H1 (cell line): ENCODE results near the gene SEC24C. TPM values are rescaled to one million over a fixed set of nuclear protein-coding genes. Genes with fewer than 3 reads are reported as not detected.

Experiments
- CTCF ChIA-PET: fragments of 300-600 bp; sonication (Branson Sonifier 250); formaldehyde crosslinking; loops from one replicate; lab custom pipeline; 2021; ENCODE audit not compliant: partially characterized antibody; lab: Charles Lee
- POLR2A ChIA-PET: fragments of 300-600 bp; sonication (Branson Sonifier 250); formaldehyde crosslinking; loops from one replicate; lab custom pipeline; 2021; ENCODE audit warnings: inconsistent platforms; ENCODE audit not compliant: partially characterized antibody; lab: Charles Lee
- DNase-seq, 2 experiments: peaks; one replicate each; pipeline versions ENCODE4 v3.0.0 to v3.0.0-alpha.2; 2010 to 2022; ENCODE audit warnings: low spot score in 2 of 2, low read depth in 1 of 2, mixed read lengths in 1 of 2
- FAIRE-seq: peaks from 2 replicates; lab custom pipeline; 2011; peaks lifted over from hg19 to GRCh38; lab: Jason Lieb, UNC
- H2AFZ ChIP-seq: 2 replicates; pipeline ENCODE4 v1.8.1; 2012; ENCODE audit warnings: low read length, inconsistent platforms
- H2AK5ac ChIP-seq: 2 replicates; pipeline ENCODE4 v1.6.1; 2013; ENCODE audit warnings: low read depth, low read length
- H2BK120ac ChIP-seq: replicated peaks from 2 replicates; pipeline ENCODE3; 2013; ENCODE audit warnings: low read depth, low read length, inconsistent platforms
- H2BK12ac ChIP-seq: 2 replicates; pipeline ENCODE4 v1.6.1; 2013; ENCODE audit warnings: low read depth, low read length
- H2BK15ac ChIP-seq: 2 replicates; pipeline ENCODE4 v1.6.1; 2013; ENCODE audit warnings: low read length
- H2BK20ac ChIP-seq: 2 replicates; pipeline ENCODE4 v1.6.1; 2013; ENCODE audit warnings: low read length
- H2BK5ac ChIP-seq: 2 replicates; pipeline ENCODE4 v1.6.1; 2013; ENCODE audit warnings: low read depth, low read length
- H3K14ac ChIP-seq: 2 replicates; pipeline ENCODE4 v1.6.1; 2013; ENCODE audit warnings: inconsistent platforms; ENCODE audit not compliant: insufficient read length
- H3K18ac ChIP-seq: 2 replicates; pipeline ENCODE4 v1.6.1; 2013; ENCODE audit warnings: low read length; ENCODE audit errors: extremely low read depth
- H3K23ac ChIP-seq: 2 replicates; pipeline ENCODE4 v1.6.1; 2013; ENCODE audit warnings: inconsistent platforms; ENCODE audit not compliant: insufficient read length
- H3K23me2 ChIP-seq: 2 replicates; pipeline ENCODE4 v1.6.1; 2013; ENCODE audit warnings: low read depth, low read length
- H3K27ac ChIP-seq: 2 replicates; pipeline ENCODE4 v1.6.1; 2011; ENCODE audit warnings: low read depth, low read length, inconsistent platforms
- H3K27me3 ChIP-seq, 4 experiments: replicated peaks in 1 of 4; 1 replicate in 1 of 4; 2 replicates in 3 of 4; pipeline versions ENCODE4 v1.6.1 to v1.8.1; 2011 to 2013; ENCODE audit warnings: low read length in 3 of 4, mild to moderate bottlenecking in 3 of 4, inconsistent platforms in 2 of 4, mixed read lengths in 2 of 4, moderate library complexity in 1 of 4; ENCODE audit not compliant: control insufficient read depth in 3 of 4, insufficient read depth in 3 of 4; ENCODE audit errors: extremely low read depth in 1 of 4
- H3K36me3 ChIP-seq, 4 experiments: 2 replicates each; pipeline versions ENCODE4 v1.6.1 to v1.8.1; 2011 to 2013; ENCODE audit warnings: mild to moderate bottlenecking in 4 of 4, low read length in 3 of 4, moderate library complexity in 2 of 4, control low read depth in 1 of 4, inconsistent platforms in 1 of 4; ENCODE audit not compliant: insufficient read depth in 4 of 4, control insufficient read depth in 2 of 4
- H3K4ac ChIP-seq: replicated peaks from 2 replicates; pipeline ENCODE3; 2013; ENCODE audit warnings: low read length, low read depth, mixed read lengths, inconsistent platforms; ENCODE audit not compliant: insufficient read length
- H3K4me1 ChIP-seq, 4 experiments: replicated peaks in 1 of 4; 1 replicate in 1 of 4; 2 replicates in 3 of 4; pipeline versions ENCODE4 v1.6.1 to v1.8.1; 2011 to 2013; ENCODE audit warnings: low read length in 3 of 4, inconsistent platforms in 2 of 4, mixed read lengths in 1 of 4; ENCODE audit not compliant: insufficient read depth in 4 of 4, control insufficient read depth in 3 of 4
- H3K4me2 ChIP-seq, 2 experiments: 2 replicates each; pipeline versions ENCODE4 v1.6.1 to v1.8.1; 2011 to 2013; ENCODE audit warnings: low read depth in 2 of 2, low read length in 2 of 2, control low read depth in 1 of 2, inconsistent platforms in 1 of 2, mild to moderate bottlenecking in 1 of 2; ENCODE audit not compliant: insufficient read depth in 1 of 2
- H3K4me3 ChIP-seq, 4 experiments: fragments of 200-600, 300-600 bp in 1 of 4; sonication (generic), shearing (Covaris generic), sonication (Bioruptor Twin) in 1 of 4; 2 replicates each; pipeline versions ENCODE4 v1.5.1 to v1.8.1; 2011 to 2016; ENCODE audit warnings: low read length in 4 of 4, low read depth in 3 of 4, control low read depth in 2 of 4, inconsistent platforms in 2 of 4, mild to moderate bottlenecking in 2 of 4, mixed read lengths in 1 of 4, moderate library complexity in 1 of 4; ENCODE audit not compliant: insufficient read depth in 2 of 4; ENCODE audit errors: extremely low read depth in 1 of 4
- H3K56ac ChIP-seq: replicated peaks from 2 replicates; pipeline ENCODE3; 2013; ENCODE audit warnings: low read depth, mild to moderate bottlenecking, mixed read lengths, low read length, inconsistent platforms; ENCODE audit not compliant: insufficient read length
- H3K79me1 ChIP-seq: 2 replicates; pipeline ENCODE4 v1.6.1; 2013; ENCODE audit warnings: low read depth, low read length, control low read depth
- H3K79me2 ChIP-seq, 2 experiments: 2 replicates each; pipeline versions ENCODE4 v1.6.1 to v1.8.1; 2012 to 2013; ENCODE audit warnings: low read length in 2 of 2, mild to moderate bottlenecking in 2 of 2, inconsistent platforms in 1 of 2; ENCODE audit not compliant: insufficient read depth in 2 of 2, control insufficient read depth in 1 of 2
- H3K9ac ChIP-seq, 4 experiments: replicated peaks in 1 of 4; 1 replicate in 1 of 4; 2 replicates in 3 of 4; pipeline versions ENCODE4 v1.6.1 to v1.8.1; 2011 to 2013; ENCODE audit warnings: low read depth in 3 of 4, low read length in 3 of 4, control low read depth in 2 of 4, mild to moderate bottlenecking in 2 of 4, moderate library complexity in 2 of 4, inconsistent platforms in 1 of 4; ENCODE audit errors: extremely low read depth in 1 of 4
- H3K9me3 ChIP-seq, 2 experiments: 2 replicates each; pipeline versions ENCODE4 v1.6.1 to v1.8.1; 2012 to 2013; ENCODE audit warnings: mild to moderate bottlenecking in 2 of 2, moderate library complexity in 2 of 2, control low read depth in 1 of 2, inconsistent platforms in 1 of 2, low read depth in 1 of 2, low read length in 1 of 2, mixed read lengths in 1 of 2; ENCODE audit not compliant: insufficient read depth in 2 of 2
- H4K20me1 ChIP-seq, 2 experiments: replicated peaks in 1 of 2; 2 replicates each; pipeline versions ENCODE3 to v1.8.1; 2011 to 2013; ENCODE audit warnings: inconsistent platforms in 2 of 2, low read length in 2 of 2, mild to moderate bottlenecking in 1 of 2; ENCODE audit not compliant: insufficient read depth in 2 of 2, control insufficient read depth in 1 of 2
- H4K5ac ChIP-seq: 2 replicates; pipeline ENCODE4 v1.6.1; 2013; ENCODE audit warnings: low read length, low read depth, mixed read lengths, inconsistent platforms; ENCODE audit not compliant: insufficient read length
- H4K8ac ChIP-seq: 2 replicates; pipeline ENCODE4 v1.8.0; 2013; ENCODE audit warnings: mild to moderate bottlenecking, moderate library complexity, low read length, inconsistent platforms; ENCODE audit not compliant: insufficient read depth; ENCODE audit errors: extremely low read depth
- H4K91ac ChIP-seq: replicated peaks from 2 replicates; pipeline ENCODE3; 2013; ENCODE audit warnings: low read length, mixed read lengths, inconsistent platforms; ENCODE audit not compliant: insufficient read length
- CBX8 ChIP-seq: fragments of 300-800, 300-1000 bp; sonication (generic); IDR thresholded peaks from 2 replicates; pipeline ENCODE4 v1.7.1; 2016; ENCODE audit warnings: low read depth, low read length, borderline replicate concordance
- JUND ChIP-seq: IDR thresholded peaks from 2 replicates; pipeline ENCODE4 v1.6.1; 2011; ENCODE audit warnings: mild to moderate bottlenecking, improper control_type of control experiment, low read length
- RFX5 ChIP-seq: IDR thresholded peaks from 2 replicates; pipeline ENCODE4 v1.6.1; 2011; ENCODE audit warnings: low read depth, low read length, improper control_type of control experiment, borderline replicate concordance
- RXRA ChIP-seq: IDR thresholded peaks from 2 replicates; pipeline ENCODE4 v1.6.1; 2011; ENCODE audit warnings: low read depth, mild to moderate bottlenecking, low read length, moderate library complexity; ENCODE audit not compliant: insufficient read depth
- WGBS, 2 experiments: shearing (Covaris generic) in 1 of 2; methylation state at CpG; one replicate each; pipeline versions ENCODE4 v1.1.6 to v1.1.7; 2013 to 2015; ENCODE audit warnings: low lambda C conversion rate in 2 of 2, mixed read lengths in 2 of 2, inconsistent platforms in 1 of 2, low coverage in 1 of 2, missing lambda C conversion rate in 1 of 2; ENCODE audit not compliant: insufficient replicate concordance in 2 of 2, insufficient coverage in 1 of 2, insufficient read length in 1 of 2; ENCODE audit errors: extremely low coverage in 1 of 2, missing lambda C conversion rate in 1 of 2; 5-methylcytosine and 5-hydroxymethylcytosine counted together
- polyA plus RNA-seq, 7 experiments: library from polyadenylated mRNA; depleted of rRNA in 3 of 7; stranded (reverse) in 5 of 7; unstranded in 2 of 7; fragments of >200 nt in 5 of 7; fragments of 200-250 nt in 2 of 7; gene quantifications; 1 replicate in 5 of 7; 2 replicates in 1 of 7; 4 replicates in 1 of 7; pipeline versions ENCODE4 v1.2.1 to v1.2.3, GENCODE V29; 2011 to 2013; ENCODE audit warnings: missing spikeins in 2 of 7, mixed read lengths in 2 of 7
- total RNA-seq: library from RNA; stranded (reverse); fragmentation: NEBNext Ultra II Directional; extraction: Animal tissue kit (Norgen Biotek cat#: 25700); gene quantifications from 2 replicates; pipeline ENCODE4 v1.2.1, GENCODE V29; 2021

The SEC24C gene
- total and polyA plus RNA-seq, 2 of the 8 experiments (the other 6 are each of a cell fraction or from before 2014, with no cell fraction given): 63.2 to 67.4 TPM

DNA sequence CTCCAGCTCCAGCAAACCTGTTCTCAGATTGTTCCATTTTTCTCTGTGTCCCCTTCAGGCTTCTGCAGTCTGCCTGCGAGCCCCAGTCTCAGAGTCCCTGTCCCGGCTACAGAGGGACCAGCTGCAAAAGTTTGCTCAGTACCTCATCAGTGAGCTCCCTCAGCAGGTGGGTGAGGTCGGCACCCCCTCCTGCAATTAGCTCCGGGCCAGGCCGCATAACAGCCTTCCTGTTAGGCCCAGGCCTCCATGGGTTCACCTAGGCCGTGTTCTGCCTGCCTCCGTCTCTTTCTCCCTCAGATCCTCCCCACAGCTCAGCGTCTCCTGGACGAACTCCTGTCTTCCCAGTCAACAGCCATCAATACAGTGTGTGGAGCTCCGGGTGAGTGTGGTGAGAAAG, 45.5 kb downstream of the SEC24C start:
- no peak overlapping the region for H3K4ac ChIP-seq
- no peaks in the 10 kb centered on the region; the same call in 1 of the 2 replicates for H3K79me1 ChIP-seq
- no peak overlapping the region for H2BK12ac ChIP-seq
- peaks cover 0 to 4% (median under 1%) of the 10 kb centered on the region in 4 experiments; a peak in 4 of 7 replicates for H3K4me1 ChIP-seq
- no peak overlapping the region for H2BK15ac ChIP-seq
- no peak overlapping the region for H2BK20ac ChIP-seq
- ChIA-PET CTCF (interaction anchor here (0.6 to 1.4 kb wide), 6 partner anchors 8 to 100 kb away, joined by 3 to 5 read pairs (median 3); no protein-coding TSS in a partner anchor), POLR2A (interaction anchor here (1.1 to 3.2 kb wide), 4 partner anchors 9 to 21 kb away, joined by 3 to 9 read pairs (median 3); no protein-coding TSS in a partner anchor)
- no peak overlapping the region for H2AK5ac ChIP-seq
- H3K18ac ChIP-seq: no peak overlapping the region
- no peak overlapping the region for H3K4me3 ChIP-seq
- H3K23ac ChIP-seq: no peak overlapping the region
- H2BK5ac ChIP-seq: no peak overlapping the region
- no peak overlapping the region for H2AFZ ChIP-seq
- FAIRE-seq (no peak), DNase-seq (no peak)
- no peak overlapping the region for H4K91ac ChIP-seq
- H2BK120ac ChIP-seq: no peak overlapping the region
- peaks cover 6 to 22% (median 15%) of the 10 kb centered on the region in 4 experiments; a peak in 6 of 8 replicates for H3K36me3 ChIP-seq
- no peaks in the 10 kb centered on the region for H3K9me3 ChIP-seq
- peaks cover 3 to 15% of the 10 kb centered on the region in 2 experiments for H4K20me1 ChIP-seq
- no peak for TF ChIP-seq RXRA
- no peak for TF ChIP-seq CBX8
- TF ChIP-seq RFX5: no peak
- no peak for TF ChIP-seq JUND
- no peak overlapping the region for H3K4me2 ChIP-seq
- H3K9ac ChIP-seq: no peak overlapping the region
- H3K14ac ChIP-seq: no peak overlapping the region
- H3K79me2 ChIP-seq: peaks cover 0 to 7% of the 10 kb centered on the region in 2 experiments; a peak in 2 of 4 replicates
- no peak overlapping the region for H4K5ac ChIP-seq
- no peak overlapping the region for H3K27ac ChIP-seq
- WGBS, 2 experiments: 94% methylated on average over 10 of the region's 10 CpGs; no CpG with 5 or more reads in 1 of the 2 experiments
- H4K8ac ChIP-seq: no peak overlapping the region
- peaks cover 15% of the 10 kb centered on the region; the same call in 1 of the 2 replicates for H3K23me2 ChIP-seq
- no peaks in the 10 kb centered on the region for H3K27me3 ChIP-seq
- H3K56ac ChIP-seq: no peak overlapping the region
